ENCODE results near the gene CCDC60.

The CCDC60 gene

DNA sequence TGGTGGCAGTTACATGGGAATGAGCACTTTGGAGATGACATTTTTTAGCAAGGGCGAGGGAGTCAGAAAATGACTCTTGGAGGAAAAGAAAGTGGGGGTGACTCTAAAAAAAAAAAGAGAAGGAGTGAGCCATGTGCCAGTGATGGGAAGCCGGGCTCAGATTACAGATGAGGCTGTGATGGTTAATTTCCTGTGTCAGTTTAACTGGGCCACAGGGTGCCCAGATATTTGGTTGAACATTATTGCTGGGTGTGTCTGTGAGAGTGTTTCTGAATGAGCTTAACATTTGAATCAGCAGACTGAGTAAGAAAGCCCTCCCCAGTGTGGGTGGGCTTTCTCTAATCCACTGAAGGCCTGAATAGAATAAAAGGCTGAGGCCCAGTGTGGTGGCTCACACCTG, 26.8 kb upstream of the CCDC60 start:
- no peaks in the 10 kb centered on the region for H3K4me1 ChIP-seq (ENCODE audit: insufficient read depth, poor library complexity, severe bottlenecking)
- TF ChIP-seq, protein P1, sequence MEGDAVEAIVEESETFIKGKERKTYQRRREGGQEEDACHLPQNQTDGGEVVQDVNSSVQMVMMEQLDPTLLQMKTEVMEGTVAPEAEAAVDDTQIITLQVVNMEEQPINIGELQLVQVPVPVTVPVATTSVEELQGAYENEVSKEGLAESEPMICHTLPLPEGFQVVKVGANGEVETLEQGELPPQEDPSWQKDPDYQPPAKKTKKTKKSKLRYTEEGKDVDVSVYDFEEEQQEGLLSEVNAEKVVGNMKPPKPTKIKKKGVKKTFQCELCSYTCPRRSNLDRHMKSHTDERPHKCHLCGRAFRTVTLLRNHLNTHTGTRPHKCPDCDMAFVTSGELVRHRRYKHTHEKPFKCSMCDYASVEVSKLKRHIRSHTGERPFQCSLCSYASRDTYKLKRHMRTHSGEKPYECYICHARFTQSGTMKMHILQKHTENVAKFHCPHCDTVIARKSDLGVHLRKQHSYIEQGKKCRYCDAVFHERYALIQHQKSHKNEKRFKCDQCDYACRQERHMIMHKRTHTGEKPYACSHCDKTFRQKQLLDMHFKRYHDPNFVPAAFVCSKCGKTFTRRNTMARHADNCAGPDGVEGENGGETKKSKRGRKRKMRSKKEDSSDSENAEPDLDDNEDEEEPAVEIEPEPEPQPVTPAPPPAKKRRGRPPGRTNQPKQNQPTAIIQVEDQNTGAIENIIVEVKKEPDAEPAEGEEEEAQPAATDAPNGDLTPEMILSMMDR (IDR thresholded peaks at IDR 0.05; ENCODE audit: poor library complexity, severe bottlenecking): no peak
- ATAC-seq (ENCODE audit: low read depth) (no peak), DNase-seq (ENCODE audit: low spot score) (no peak)
- no peak overlapping the region for H3K4me3 ChIP-seq (ENCODE audit: severe bottlenecking)
- no peaks in the 10 kb centered on the region for H3K36me3 ChIP-seq (ENCODE audit: low read depth)
- H3K27ac ChIP-seq (ENCODE audit: poor library complexity, severe bottlenecking): no peak overlapping the region
- H3K9me3 ChIP-seq (ENCODE audit: severe bottlenecking): no peaks in the 10 kb centered on the region
- H3K27me3 ChIP-seq (ENCODE audit: insufficient read depth, poor library complexity, severe bottlenecking): no peaks in the 10 kb centered on the region

DNA sequence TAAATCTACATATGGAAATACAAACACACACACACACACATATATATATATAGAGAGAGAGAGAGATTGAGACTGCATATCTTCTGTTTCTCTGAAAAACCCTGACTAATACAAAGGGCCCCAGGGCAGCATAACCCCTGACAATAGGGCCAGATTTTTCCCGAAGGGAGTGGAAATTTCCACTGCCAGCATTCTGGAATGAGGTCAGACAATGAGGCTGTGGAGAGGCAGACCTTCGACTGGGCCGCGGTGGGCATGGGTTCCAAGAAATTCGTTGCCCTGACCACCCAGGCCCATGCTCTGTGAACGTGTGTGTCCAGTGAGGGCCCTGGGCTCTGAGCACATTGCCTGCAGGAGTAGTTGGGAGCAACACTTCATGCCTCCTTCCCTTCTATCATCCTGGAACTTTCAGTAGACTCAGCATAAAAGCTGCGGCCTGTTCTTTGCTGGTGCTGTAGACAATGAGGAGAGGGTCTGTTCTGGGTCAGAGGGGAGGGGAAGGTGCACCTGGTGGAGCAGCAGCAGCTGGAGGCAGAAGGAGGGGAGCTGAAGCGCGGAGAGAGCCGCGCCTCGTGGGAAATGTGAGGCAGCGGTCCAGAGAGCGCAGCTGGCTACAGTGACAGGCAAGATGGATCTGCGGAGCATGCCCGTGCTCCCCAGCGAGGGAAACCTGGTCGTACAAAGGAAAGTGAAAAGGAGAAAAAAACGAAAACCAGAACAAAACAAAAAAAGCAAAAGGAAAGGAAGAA, 25.6 kb upstream of the CCDC60 start:
- H3K4me1 ChIP-seq (ENCODE audit: insufficient read depth, poor library complexity, severe bottlenecking): no peaks in the 10 kb centered on the region
- TF ChIP-seq, protein P1 (IDR thresholded peaks at IDR 0.05; ENCODE audit: poor library complexity, severe bottlenecking): no peak
- no peaks in the 10 kb centered on the region for H3K9me3 ChIP-seq (ENCODE audit: severe bottlenecking)
- no peak for DNase-seq (ENCODE audit: low spot score)
- no peak overlapping the region for H3K27ac ChIP-seq (ENCODE audit: poor library complexity, severe bottlenecking)
- no peak overlapping the region for H3K4me3 ChIP-seq (ENCODE audit: severe bottlenecking)
- H3K36me3 ChIP-seq (ENCODE audit: low read depth): no peaks in the 10 kb centered on the region
- ATAC-seq (ENCODE audit: low read depth): no peak
- no peaks in the 10 kb centered on the region for H3K27me3 ChIP-seq (ENCODE audit: insufficient read depth, poor library complexity, severe bottlenecking)

DNA sequence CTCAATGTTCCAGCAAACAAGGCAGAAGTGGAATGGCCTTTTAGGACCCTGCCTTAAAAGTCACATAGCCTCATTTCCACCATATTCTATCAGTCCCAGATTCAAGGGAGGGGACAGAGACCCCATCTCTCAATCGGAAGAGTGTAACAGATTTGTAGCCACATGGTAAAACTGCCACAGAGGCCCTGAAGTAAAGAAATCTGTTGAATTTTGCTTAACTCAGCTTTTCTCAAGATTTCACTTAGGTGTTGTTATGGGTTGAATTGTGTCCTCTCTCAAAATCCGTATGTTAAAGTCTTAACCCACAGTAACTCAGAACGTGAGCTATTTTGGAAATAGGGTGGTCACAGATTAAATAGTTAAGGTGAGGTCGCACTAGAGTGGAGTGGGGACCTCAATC, 22.7 kb upstream of the CCDC60 start:
- no peaks in the 10 kb centered on the region for H3K36me3 ChIP-seq (ENCODE audit: low read depth)
- no peak overlapping the region for H3K27ac ChIP-seq (ENCODE audit: poor library complexity, severe bottlenecking)
- ATAC-seq (ENCODE audit: low read depth) (no peak), DNase-seq (ENCODE audit: low spot score) (no peak)
- no peaks in the 10 kb centered on the region for H3K4me1 ChIP-seq (ENCODE audit: insufficient read depth, poor library complexity, severe bottlenecking)
- no peaks in the 10 kb centered on the region for H3K27me3 ChIP-seq (ENCODE audit: insufficient read depth, poor library complexity, severe bottlenecking)
- TF ChIP-seq, protein P1 (IDR thresholded peaks at IDR 0.05; ENCODE audit: poor library complexity, severe bottlenecking): no peak
- H3K4me3 ChIP-seq (ENCODE audit: severe bottlenecking): no peak overlapping the region
- no peaks in the 10 kb centered on the region for H3K9me3 ChIP-seq (ENCODE audit: severe bottlenecking)

DNA sequence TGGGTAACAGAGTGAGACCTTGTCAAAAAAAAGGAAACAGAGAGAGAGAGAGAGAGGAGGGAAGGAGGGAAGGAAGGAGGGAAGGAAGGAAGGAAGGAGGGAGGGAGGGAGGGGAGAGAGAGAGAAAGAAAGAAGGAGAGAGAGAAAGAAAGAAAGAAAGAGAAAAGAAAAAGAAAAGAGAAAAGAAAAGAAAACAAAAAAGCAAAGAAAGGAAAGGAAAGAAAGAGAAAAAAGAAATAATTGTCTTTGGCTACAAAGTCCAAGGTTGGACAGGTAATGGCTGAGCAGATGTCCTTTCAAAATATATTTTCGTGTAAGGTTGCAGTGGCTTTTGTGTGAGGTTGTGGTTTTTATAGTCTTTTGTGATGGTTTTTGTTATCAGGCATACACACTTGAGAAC, 21.6 kb upstream of the CCDC60 start:
- Histone ChIP-seq H3K36me3 (ENCODE audit: low read depth) (no peaks in the 10 kb centered on the region), H3K27ac (ENCODE audit: poor library complexity, severe bottlenecking) (no peak overlapping the region), H3K9me3 (ENCODE audit: severe bottlenecking) (no peaks in the 10 kb centered on the region), H3K27me3 (ENCODE audit: insufficient read depth, poor library complexity, severe bottlenecking) (no peaks in the 10 kb centered on the region), H3K4me1 (ENCODE audit: insufficient read depth, poor library complexity, severe bottlenecking) (no peaks in the 10 kb centered on the region), H3K4me3 (ENCODE audit: severe bottlenecking) (no peak overlapping the region)
- TF ChIP-seq, protein P1 (IDR thresholded peaks at IDR 0.05; ENCODE audit: poor library complexity, severe bottlenecking): no peak
- no peak for ATAC-seq (ENCODE audit: low read depth)
- DNase-seq (ENCODE audit: low spot score): no peak

DNA sequence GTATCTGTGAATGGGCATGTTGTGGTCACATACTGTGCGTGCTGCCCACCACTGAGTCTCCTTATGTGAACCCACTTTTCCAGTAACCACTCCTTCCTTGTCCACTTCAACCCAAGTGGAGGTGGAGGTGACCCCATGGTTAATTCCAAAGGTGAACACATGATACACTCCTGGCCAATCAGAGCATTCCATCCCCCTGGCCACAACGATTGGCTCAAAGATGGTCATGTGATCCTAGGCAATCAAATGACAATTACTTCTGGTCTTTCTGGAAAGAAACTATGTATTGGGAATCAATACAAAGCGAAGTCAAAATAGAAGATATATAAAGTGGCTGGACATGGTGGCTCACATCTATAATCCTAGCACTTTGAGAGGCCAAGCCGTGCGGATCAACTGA, 20.2 kb upstream of the CCDC60 start:
- Histone ChIP-seq H3K9me3 (ENCODE audit: severe bottlenecking) (no peaks in the 10 kb centered on the region), H3K36me3 (ENCODE audit: low read depth) (no peaks in the 10 kb centered on the region), H3K27me3 (ENCODE audit: insufficient read depth, poor library complexity, severe bottlenecking) (no peaks in the 10 kb centered on the region), H3K4me1 (ENCODE audit: insufficient read depth, poor library complexity, severe bottlenecking) (no peaks in the 10 kb centered on the region), H3K4me3 (ENCODE audit: severe bottlenecking) (no peak overlapping the region), H3K27ac (ENCODE audit: poor library complexity, severe bottlenecking) (no peak overlapping the region)
- ATAC-seq (ENCODE audit: low read depth) (no peak), DNase-seq (ENCODE audit: low spot score) (no peak)
- TF ChIP-seq, protein P1 (IDR thresholded peaks at IDR 0.05; ENCODE audit: poor library complexity, severe bottlenecking): no peak
